NCI-H2196 (cell line): ENCODE results near the gene COMMD2.

Experiments
- DNase-seq: peaks from one replicate; lab custom pipeline; 2025; ENCODE audit not compliant: unreplicated experiment; lab: John Stamatoyannopoulos, UW

The COMMD2 gene

DNA sequence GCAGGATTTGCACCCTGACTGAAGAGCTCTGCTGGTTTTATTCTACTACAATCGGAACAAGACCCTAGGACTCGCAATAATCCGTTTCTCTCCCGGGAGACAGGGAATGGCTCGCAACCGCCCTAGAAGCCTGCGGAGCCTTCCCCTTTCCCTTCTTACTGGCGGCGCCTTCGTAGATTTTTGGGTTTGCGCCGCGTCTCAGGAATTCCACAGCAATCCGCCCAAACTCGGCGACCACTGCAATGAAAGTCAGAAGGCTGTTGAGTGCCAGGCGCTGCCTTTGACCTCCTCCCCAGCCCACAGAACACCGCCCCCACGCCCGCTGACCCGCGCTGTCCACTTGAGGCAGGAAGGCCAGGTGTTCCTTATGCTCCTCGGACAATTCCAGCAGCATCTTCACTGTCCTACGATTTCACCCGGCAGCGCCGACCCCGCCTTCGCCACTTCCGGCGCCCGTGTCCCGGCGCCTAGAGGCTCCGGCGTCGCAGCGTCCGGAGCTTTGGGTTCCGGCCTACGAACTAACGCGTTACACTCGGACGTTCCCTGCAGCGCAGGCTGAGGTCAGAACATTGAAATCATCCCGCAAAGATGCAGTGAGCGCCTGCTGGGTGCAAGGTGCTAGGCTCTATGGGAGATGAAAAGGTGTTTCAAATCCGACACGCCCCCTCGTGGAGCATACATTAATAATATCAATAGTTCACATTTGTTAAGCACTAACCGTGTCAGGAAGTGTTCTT, at the start of gene COMMD2:
COMMD2 (minus strand) TSS at position 439 of the 737 bp plus-strand sequence; CDS start at position 394, 45 bp downstream.
- DNase-seq: peak; percentile 98

DNA sequence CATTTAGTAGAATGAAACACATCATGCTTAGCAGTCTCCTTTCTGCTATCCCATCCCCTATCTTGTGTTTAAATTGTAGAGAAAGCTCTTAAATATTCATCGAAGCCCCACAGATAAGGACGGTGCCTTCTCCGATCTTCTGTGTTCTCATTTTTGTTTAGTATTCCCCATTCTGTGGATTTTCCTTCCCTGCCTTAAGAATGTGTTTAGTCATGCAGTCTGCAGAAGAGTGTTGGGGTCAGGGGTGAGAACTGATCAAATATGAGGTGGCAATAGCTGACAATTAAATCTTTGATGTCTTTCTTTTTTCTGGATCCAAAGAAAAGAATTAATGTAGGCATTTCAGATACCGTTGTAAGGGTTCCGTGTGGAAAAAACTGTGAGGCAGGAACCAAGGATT, 49.4 kb upstream of the COMMD2 start:
- no peak for DNase-seq

DNA sequence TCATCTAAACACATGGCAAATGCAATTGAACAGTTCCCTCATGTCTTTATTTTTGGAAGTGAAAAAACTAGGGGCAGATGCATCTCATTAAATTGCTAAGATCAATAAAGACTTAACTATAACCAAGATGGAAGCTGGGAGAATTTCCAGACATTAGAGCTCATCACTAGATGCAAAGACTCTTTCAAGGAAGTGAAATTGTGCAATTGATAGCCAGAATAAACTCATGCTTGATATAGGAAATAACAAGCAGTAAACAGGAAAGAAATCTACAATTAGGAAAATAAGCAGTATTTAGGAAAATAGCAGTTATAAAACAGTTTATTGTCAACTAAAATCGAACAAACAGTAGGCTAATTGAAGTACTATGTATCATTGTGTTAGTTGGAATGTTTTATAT, 48.9 kb upstream of the COMMD2 start:
- no peak for DNase-seq

DNA sequence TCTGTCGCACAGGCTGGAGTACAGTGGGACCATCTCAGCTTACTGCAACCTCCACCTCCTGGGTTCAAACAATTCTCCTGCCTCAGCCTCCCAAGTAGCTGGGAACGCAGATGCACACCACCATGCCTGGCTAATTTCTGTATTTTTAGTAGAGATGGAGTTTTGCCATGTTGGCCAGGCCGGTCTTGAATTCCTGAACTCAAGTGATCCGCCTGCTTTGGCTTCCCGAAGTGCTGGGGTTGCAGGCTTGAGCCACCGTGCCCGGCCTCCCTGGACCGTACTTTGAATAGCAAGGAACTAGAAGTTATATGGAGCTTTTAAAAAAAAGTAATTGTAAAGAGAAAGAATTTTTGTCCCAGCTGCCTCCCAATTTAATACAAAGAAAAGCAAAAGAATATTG, 48.4 kb upstream of the COMMD2 start:
- no peak for DNase-seq

DNA sequence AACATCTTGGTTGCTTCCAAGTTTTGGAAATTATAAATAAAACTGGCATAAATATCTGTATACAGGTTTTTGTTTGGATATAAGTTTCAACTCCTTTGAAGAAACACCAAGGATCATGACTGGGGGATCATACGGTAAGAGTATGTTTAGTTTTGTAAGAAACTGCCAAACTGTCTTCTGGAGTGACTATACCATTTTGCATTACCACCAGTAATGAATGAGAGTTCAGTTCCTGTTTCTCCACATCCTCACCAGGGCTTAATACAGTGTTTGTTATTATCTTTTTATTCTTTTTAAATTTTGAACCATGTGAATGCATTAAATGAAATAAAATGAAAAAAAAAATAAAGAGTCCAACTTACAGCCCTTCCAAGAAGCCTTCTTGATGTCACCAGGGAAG, 43.7 kb upstream of the COMMD2 start:
- no peak for DNase-seq

DNA sequence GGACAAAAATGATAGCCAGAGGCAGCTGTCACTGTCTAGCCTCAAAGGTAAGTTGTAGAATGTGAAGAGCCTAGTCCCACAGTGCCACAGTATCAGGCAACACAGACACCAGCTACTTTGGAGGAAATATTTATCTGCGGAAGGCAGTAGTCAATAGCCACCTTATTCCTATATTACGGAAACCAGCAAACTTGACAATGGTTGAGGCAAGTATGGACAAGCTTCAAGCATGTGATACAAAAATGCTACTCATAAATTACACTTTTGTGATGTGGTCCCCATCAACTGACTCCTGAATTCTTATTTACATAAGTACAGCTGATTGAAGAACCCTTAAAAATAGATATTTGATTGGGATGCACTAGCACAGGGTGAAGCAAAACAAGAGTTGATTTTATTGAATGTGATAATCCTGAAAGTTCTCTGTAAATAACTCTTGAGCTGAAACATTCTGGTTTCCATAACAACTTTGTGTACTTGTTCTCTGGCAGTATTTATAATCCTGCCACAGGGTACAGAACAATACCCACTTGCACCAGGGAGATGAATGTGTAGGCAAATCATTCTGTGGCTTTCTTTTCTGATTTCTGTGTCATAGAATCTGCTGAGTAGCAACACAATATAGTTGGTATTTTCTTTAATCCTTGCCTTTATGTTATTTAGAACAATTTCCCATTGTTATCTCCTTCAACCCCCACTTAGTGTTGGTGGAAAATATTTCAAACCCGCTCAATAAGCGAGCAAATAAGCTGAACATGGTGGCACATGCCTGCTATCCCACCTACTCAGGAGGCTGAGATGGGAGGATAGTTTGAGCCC, 40.4 kb upstream of the COMMD2 start, which contains the start of gene ANKUB1:
ANKUB1 (minus strand) TSS at position 103 of the 819 bp plus-strand sequence. CDS start 188 bp downstream, outside the sequence.
- DNase-seq: no peak

DNA sequence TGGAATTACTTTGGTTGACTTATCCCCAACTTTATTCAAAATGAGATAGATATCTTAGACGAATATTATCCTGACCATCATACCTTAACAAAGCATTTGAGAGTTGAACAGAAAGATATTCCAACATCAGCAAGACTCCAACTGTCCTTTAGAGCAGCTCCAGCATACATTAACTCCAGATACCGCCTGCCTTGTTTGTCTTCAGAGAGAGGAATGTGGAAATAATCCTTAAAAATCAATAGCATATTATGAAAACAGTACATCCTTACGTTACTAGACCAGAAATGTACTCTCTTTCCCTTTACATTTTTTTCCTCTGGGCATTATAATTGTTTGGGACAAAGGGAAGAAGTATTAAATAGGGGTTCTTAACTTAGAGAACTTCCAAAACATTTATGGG, 38.4 kb upstream of the COMMD2 start:
- no peak for DNase-seq

DNA sequence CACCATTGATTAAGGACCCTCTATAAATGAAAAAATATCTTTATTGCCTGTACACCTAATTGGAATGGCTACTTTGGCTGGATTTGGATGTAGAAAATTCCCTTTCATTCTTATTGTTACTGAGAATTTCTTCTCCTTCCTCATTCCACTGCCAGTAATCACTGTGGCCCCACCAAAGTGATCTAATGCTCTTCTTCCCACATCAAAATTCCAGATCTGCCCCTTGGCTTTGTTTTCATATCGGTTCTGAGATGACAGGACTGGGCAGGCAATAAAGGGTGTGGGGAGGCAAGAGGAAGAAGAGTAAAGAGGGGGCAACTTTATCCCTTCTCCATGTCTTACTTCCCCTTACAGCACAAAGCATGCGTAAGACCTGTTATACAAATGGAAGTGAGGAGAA, 38.0 kb upstream of the COMMD2 start:
- no peak for DNase-seq

DNA sequence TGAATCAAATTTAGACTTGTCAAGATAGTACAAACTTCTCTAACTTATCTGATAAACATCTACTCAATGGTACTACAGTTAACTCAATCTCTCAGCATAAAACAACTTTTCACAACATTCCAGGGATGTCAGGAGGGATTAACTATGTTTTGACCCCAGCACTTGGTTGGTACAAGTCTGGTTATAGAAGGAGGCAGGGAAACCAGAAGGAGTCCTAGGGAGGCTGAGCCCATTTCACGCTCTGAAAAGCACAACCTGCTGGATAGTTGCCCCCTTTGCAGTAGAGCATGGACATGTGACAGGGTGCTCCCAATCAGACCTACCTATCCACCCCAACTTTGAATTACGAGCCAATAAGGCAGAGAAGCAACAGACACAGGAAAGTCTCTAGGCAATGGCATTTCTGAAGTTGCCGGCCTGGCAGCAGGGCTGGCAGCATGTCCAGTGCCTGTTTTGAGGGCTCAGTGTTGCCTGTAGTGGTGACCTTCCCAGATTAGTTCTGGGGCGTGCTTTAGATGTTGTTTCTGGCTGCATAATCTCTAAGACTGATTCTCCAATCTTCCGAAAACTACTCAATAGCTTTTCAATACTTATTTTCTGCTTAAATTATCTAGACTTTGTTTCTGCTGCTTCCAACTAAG, 31.9 kb upstream of the COMMD2 start:
- DNase-seq: no peak

DNA sequence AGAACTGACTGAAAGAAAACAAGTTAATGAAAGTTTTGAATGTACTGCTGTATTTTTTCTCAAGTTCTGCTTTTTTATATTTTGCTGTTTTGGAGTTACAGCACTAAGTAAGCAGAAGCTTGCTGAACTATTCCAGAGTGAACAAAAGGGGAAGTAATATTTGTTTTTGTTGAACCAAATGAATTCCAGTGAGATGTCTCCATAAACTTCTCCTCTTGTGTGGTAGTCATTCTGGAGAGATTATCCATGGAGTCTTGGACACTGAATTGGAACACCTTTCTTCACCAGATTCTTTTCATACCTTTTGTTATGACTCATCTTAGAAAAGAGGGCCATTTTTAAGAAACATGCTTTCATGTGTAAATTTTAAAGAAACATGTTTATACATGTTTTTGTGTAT, 31.3 kb upstream of the COMMD2 start:
- DNase-seq: no peak

DNA sequence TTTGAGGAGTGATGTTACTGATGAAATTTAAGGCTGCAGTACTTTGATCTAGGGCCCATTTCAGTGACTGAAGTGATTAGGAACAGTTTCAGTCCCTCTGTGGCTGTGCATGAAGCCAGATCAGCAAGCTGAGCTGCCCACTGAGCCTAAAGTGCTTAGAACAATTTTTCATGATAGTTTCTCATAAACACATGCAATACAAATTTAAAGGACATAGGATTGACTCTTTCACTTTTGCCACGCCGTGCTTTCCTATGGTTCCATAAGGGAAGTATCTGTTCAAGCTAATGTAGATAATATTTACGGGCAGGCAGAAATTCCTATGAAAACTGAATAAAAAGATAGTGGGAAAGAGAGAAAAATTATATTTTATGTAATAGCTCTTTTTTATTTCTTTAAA, 29.5 kb upstream of the COMMD2 start:
- DNase-seq: no peak

DNA sequence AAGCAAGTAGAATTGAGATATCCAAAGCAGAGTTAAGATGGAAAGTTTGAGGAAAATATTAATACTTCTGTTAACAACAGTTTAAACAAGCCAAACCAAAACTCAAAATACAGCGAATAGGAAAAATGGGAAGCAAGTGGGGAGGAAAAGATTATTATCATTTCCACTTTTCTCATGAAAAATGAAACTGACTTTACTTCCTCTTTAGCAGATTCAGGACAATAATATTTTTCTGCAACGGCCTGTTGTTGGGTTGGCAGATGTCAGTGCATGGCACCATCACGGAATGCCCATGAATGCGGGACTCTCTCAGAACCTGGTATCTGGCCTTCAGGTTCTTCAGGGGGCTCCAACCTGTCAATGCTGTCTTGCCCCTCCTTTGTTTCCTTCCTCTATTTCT, 28.9 kb upstream of the COMMD2 start:
- DNase-seq: no peak

DNA sequence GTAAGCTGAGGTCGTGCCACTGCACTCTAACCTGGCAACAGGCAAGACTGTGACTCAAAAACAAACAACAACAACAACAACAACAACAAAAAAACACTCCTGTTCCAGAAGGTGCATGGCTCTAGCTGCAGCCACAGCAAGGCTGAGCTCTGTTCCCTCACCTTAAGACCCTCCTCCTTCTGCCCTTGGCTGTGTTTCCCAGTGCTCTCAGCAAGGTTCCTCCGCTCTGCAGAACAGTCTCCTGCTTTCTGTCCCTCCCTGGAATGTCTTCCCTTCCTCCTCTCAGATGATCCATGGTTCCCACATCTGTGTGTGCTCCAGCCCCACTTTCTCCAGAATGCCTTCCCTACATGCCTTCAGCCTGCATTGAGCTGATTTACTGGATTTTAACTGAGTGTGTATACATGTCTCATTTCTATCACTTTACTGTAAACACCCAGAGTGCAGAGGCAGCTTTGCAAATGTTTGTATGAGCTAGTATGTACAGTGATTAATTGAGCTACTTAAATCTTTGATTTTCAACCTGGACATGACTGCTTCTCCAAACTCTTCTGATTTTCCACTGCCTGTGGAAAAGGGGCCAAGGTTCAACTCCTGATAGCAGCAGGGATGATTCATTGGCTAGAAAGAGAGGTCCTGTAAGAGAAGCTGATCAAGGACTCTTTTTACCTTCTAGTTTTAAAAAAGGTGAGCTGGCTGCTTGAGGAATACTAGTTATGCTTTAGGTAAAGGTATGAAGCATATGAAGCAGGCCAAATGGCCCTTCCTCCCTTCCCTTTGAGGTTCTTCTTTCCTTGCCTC, 25.3 kb upstream of the COMMD2 start:
- no peak for DNase-seq

DNA sequence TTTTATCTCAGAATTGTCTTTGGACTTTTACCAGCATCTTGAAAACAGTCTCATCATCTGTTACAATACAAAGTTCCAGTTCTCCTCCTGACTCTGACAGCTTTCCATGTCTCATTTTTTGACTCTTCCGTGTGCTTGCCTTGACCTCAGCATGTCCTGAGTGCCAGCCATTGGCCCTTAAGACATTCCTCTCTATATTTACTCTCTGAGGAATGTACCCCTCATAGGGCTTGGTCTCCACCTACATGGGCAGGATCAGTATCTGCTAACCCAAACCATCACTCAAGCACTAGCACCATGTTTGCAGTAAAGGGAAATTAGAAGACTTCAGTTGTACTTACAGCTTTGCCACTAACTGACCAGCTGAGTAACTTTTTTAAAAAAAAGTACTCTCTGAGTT, 23.9 kb upstream of the COMMD2 start:
- no peak for DNase-seq

DNA sequence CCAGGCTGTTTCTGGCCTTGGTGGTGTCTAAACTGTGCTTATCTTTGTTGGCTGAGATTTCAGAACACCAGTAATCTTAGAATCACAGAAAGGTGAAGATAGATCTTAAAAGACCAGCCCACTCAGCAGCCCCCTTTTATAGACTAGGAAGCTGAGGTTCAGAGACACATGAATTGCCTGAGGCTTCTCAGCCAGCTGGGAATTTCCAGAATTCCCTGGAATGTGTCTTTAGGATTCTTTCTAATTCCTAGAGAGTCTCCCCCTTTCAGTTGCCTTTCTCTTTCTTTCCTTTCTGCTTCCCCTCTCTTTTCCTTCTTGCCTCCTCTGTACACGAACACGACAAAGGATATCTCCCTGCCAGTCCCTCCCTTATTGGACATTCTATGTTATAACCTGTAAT, 20.6 kb upstream of the COMMD2 start:
- DNase-seq: no peak

DNA sequence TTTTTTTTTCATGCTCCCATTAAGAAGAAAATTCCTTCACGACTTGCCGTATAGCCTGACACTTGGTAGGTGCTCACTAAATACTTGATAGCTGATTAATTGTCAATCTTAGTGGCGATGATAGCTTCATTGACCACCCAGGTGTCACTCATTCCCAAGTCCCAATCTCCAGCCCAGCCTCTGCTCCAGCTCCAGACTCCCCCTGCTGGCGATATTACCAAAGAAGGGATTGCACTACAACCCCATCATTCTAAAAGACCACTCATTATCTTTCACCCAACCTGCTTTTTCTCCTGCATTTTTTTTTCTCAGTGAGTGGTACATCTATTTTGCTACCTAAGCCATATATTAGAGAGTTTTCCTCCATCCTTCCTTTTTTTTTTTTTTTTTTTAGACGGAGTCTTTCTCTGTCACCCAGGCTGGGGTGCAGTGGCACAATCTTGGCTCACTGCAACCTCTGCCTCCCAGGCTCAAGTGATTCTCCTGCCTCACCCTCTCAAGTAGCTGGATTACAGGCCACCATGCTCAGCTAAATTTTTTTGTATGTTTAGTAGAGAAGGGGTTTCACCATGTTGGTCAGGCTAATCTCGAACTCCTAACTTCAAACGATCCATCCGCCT, 19.5 kb upstream of the COMMD2 start:
- peak; percentile 71 for DNase-seq

DNA sequence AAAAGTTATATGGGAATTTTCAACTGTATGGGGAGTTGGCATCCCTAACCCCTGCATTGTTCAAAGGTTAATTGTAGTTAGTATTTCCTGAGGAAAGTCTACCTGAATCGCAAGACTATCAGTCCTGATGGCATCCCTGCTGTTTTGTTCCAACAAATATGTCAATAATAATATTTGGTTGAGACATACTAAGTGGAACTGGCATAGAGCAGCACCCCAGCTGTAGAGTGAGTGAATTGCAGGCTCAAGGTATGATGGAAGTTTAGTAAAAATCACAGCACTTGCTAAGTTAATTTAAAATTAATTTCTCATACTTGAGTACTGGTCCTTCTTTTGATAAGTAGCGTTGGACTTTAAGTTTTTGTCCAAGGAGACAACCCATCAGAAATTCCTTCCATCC, 18.0 kb upstream of the COMMD2 start:
- no peak for DNase-seq

DNA sequence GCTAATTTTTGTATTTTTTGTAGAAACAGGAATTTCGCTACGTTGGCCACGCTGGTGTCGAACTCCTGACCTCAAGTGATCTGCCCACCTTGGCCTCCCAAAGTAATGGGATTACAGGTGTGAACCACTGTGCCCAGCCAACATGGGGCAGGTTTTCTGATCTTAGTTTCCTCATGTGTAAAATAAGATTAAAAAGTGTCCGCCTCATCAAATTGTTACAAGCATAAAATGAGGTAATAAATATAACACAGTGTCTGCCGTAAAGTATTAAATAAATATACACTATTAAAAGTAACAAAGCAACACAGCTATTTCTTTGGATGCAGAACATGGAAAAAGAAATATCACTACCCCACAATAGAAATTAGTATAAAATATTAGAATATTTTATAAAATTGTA, 16.4 kb upstream of the COMMD2 start:
- DNase-seq: no peak

DNA sequence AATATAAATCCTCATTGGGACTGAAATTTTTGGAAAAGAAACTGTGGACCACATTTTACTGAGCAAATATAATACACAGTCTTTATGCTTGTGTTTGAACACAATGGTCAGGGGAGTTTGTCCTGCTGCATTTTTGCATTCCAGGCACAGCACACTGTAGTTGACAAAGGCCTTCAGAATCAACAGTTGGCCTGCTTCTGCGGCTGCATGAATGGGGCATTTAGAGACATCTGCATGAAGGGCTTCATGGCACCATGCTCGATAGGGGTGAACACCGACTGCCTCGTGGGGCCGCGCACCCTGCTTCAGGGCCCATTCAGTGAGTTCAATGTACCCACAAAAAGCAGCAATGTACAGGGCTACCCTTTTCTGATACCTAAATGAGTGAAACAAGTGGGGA, 15.4 kb upstream of the COMMD2 start:
- no peak for DNase-seq

DNA sequence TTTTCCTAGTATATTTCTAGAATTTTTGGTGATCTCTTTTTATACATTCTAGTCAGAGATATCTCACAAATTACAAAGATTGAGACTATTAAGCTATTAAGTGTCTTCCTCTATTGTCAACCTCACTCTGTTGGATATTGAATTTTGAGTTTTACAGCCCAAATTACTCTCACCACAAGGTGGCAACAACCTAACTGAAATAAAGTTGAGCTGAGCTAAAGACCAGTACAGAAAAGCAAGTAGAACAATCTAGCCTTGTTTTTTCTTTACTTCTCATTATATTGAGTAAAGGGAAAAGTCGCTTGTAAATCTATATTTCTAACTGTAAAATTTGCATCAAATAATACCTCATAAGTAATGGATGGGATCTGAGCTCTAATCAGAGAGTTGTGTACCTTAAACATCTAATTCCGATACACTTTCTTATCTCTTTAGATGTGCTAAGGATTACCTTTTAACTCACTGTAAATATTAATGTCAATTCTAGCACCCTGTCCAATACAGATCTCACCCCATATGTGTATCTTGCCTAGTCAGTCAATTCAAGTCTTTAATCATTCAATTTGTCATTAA, 13.6 kb upstream of the COMMD2 start:
- peak; percentile 19 for DNase-seq
